ENCODE measurements around the gene TCEANC2. TPM values are rescaled to one million over a fixed set of nuclear protein-coding genes. Genes with fewer than 3 reads are reported as not detected.
"Not testable (repeated sequence)": the region's sequence is repeated elsewhere in the genome, so short reads cannot be mapped to it uniquely, and the experiment has no call there.

Gene TCEANC2
- total RNA-seq, 2 experiments from 2014 or later: 2.3 to 2.7 TPM

DNA sequence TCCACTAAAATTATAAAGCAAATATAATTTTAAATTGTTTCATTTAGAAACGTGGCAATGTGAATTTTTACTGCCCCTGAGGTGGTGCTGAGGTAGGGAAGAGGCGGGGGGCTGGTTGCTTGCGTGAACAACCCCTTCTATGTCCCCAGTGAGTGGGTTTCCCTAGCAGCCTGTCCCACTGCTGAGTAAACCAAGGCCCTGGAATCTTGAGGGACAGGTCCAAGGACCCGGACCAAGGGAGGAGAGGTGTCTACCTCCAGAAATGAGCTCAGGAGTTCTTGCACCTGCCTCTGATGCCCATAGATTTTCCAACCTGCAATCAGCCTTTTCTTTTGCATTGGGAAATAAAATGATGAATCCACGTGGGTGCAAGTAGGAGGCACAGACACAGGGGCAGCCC is 34.8 kb upstream of the TCEANC2 start:
- no peak for TF ChIP-seq CTCF (IDR thresholded peaks at IDR 0.05)
- Histone ChIP-seq H3K9me3 (ENCODE audit: control insufficient read depth in 1 of 2, insufficient read depth in 1 of 2, low read length in 2 of 2) (no peaks in the 10 kb centered on the region), H3K27ac (ENCODE audit: low read depth in 1 of 2, low read length in 2 of 2) (no peak overlapping the region), H3K4me3 (ENCODE audit: low read length) (no peak overlapping the region), H3K27me3 (ENCODE audit: control insufficient read depth in 1 of 2, insufficient read depth in 2 of 2, low read length in 2 of 2) (no peaks in the 10 kb centered on the region), H3K36me3 (ENCODE audit: insufficient read depth, low read length) (no peaks in the 10 kb centered on the region), H3K4me1 (ENCODE audit: insufficient read depth, low read length) (no peaks in the 10 kb centered on the region)
- DNase-seq (no peak), ATAC-seq (ENCODE audit: poor library complexity) (no peak)
- Mint-ChIP-seq H3K4me1 (ENCODE audit: low read depth) (no peaks in the 10 kb centered on the region), H3K27ac (no peak overlapping the region), H3K4me3 (no peak overlapping the region), H3K36me3 (ENCODE audit: low read depth) (no peaks in the 10 kb centered on the region), H3K9me3 (no peaks in the 10 kb centered on the region), H3K27me3 (no peaks in the 10 kb centered on the region)
- ChIA-PET POLR2A (no interaction called here), CTCF (no interaction called here)
- intact Hi-C loops (cut with DNase I, micrococcal nuclease): no loop called here

DNA sequence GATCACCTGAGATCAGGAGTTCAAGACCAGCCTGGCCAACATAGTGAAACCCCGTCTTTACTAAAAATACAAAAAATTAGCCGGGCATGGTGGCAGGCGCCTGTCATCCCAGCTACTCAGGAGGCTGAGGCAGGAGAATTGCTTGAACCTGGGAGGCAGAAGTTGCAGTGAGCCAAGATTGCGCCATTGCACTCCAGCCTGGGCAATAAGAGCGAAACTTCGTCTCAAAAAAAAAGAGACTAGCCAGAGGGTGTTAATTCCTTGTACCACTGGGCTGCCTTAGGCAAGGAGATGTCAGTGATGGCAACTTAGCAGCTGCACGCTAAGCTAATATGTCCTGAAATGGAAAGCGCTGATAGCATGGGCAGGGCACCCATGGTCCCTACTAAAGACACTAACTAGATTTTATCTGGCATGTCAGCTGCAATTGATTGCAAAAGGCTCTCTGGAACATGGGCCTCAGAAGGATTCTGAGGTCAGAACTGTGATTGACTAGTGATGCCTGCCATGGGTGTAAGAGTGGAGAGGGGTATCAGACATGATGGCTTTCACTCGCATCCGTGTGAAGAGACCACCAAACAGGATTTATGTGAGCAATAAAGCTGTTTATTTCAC is 33.7 kb upstream of the TCEANC2 start:
- intact Hi-C loops (cut with DNase I, micrococcal nuclease); CTCF ChIA-PET; H3K36me3 ChIP-seq (ENCODE audit: insufficient read depth, low read length); H3K27me3 Mint-ChIP-seq; POLR2A ChIA-PET; H3K4me1 Mint-ChIP-seq (ENCODE audit: low read depth); ATAC-seq (ENCODE audit: poor library complexity); H3K9me3 Mint-ChIP-seq; H3K4me3 ChIP-seq (ENCODE audit: low read length); H3K4me1 ChIP-seq (ENCODE audit: insufficient read depth, low read length); DNase-seq; H3K9me3 ChIP-seq (ENCODE audit: control insufficient read depth in 1 of 2, insufficient read depth in 1 of 2, low read length in 2 of 2); H3K27ac Mint-ChIP-seq; H3K27ac ChIP-seq (ENCODE audit: low read depth in 1 of 2, low read length in 2 of 2); H3K4me3 Mint-ChIP-seq; H3K27me3 ChIP-seq (ENCODE audit: control insufficient read depth in 1 of 2, insufficient read depth in 2 of 2, low read length in 2 of 2); H3K36me3 Mint-ChIP-seq (ENCODE audit: low read depth): not testable (repeated sequence)

DNA sequence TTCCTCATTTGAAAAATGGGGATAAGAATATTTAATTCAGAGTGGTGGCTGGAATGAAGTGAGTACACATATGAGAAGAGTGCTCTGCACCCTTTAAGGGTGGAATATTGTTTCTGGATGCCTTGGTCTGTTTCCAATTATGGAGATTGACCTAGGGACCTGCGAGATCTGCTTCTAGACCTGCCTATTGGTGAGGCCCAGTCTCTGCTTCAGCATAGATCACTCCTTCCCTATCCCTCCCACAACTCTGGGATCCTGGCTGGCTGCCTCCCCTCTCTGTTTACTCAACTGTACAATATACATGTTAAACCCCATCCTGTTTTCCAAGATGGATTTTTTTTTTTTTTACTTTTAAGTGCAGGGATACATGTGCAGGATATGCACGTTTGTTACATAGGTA is 29.1 kb upstream of the TCEANC2 start:
- no peak overlapping the region for H3K27ac ChIP-seq (ENCODE audit: low read depth in 1 of 2, low read length in 2 of 2)
- intact Hi-C loops (cut with DNase I, micrococcal nuclease): no loop called here
- H3K36me3 ChIP-seq (ENCODE audit: insufficient read depth, low read length): no peaks in the 10 kb centered on the region
- Mint-ChIP-seq H3K27ac (no peak overlapping the region), H3K36me3 (ENCODE audit: low read depth) (peaks cover 5% of the 10 kb centered on the region), H3K4me1 (ENCODE audit: low read depth) (no peaks in the 10 kb centered on the region), H3K27me3 (no peaks in the 10 kb centered on the region), H3K4me3 (no peak overlapping the region), H3K9me3 (no peaks in the 10 kb centered on the region)
- ATAC-seq (ENCODE audit: poor library complexity) (no peak), DNase-seq (no peak)
- H3K4me3 ChIP-seq (ENCODE audit: low read length): no peak overlapping the region
- no peaks in the 10 kb centered on the region for H3K4me1 ChIP-seq (ENCODE audit: insufficient read depth, low read length)
- no peak for TF ChIP-seq CTCF (IDR thresholded peaks at IDR 0.05)
- ChIA-PET CTCF (no interaction called here), POLR2A (interaction anchor here (1.0 kb wide), 1 partner anchor 17 kb away, joined by 4 read pairs; no protein-coding TSS in a partner anchor)
- no peaks in the 10 kb centered on the region for H3K27me3 ChIP-seq (ENCODE audit: control insufficient read depth in 1 of 2, insufficient read depth in 2 of 2, low read length in 2 of 2)
- H3K9me3 ChIP-seq (ENCODE audit: control insufficient read depth in 1 of 2, insufficient read depth in 1 of 2, low read length in 2 of 2): no peaks in the 10 kb centered on the region

- DNase-seq; H3K4me1 ChIP-seq (ENCODE audit: insufficient read depth, low read length); CTCF ChIA-PET; H3K9me3 Mint-ChIP-seq; H3K36me3 ChIP-seq (ENCODE audit: insufficient read depth, low read length); H3K27ac Mint-ChIP-seq; H3K4me3 Mint-ChIP-seq; ATAC-seq (ENCODE audit: poor library complexity); H3K9me3 ChIP-seq (ENCODE audit: control insufficient read depth in 1 of 2, insufficient read depth in 1 of 2, low read length in 2 of 2); H3K4me3 ChIP-seq (ENCODE audit: low read length); H3K27me3 Mint-ChIP-seq; intact Hi-C loops (cut with DNase I, micrococcal nuclease); H3K36me3 Mint-ChIP-seq (ENCODE audit: low read depth); H3K4me1 Mint-ChIP-seq (ENCODE audit: low read depth); H3K27me3 ChIP-seq (ENCODE audit: control insufficient read depth in 1 of 2, insufficient read depth in 2 of 2, low read length in 2 of 2); H3K27ac ChIP-seq (ENCODE audit: low read depth in 1 of 2, low read length in 2 of 2): not testable (repeated sequence)
- POLR2A ChIA-PET: interaction anchor here (1.0 kb wide), 1 partner anchor 16 kb away, joined by 4 read pairs; no protein-coding TSS in a partner anchor
Observed at GRCh38 chr1:54024811-54025210, 28.6 kb upstream of the TCEANC2 start.

Data from CD4-positive, alpha-beta T cell (primary cell).